NCI-H1417 (cell line): Measurements from ENCODE around the gene FCAMR.

ENCODE experiments used
- DNase-seq, 3 experiments: peaks; one replicate each; lab custom pipeline; 2025; lab: John Stamatoyannopoulos, UW

The FCAMR gene

DNA sequence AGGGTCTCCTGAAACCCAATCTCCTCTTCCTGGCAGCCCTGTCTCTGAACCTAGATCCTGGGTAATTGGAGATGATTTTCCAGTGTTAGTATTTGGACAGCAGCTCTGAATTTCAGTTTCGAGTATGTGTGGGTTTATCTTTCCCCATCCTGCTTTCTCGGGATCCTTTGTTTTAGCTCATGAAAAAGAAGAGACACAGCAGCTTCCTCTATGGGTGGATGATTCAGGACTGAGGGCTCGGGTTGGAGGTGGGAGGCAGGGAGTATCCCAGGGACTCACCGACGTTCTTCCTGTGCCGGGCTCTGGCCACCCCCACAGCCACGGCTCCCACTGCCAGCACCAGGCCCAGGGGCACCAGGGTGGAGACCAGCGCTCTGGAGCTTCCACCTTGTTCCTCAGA, 38.1 kb downstream of the FCAMR start:
- no peak for DNase-seq

- no peak for DNase-seq
Observed at GRCh38 chr1:206931709-206932108, 38.6 kb downstream of the FCAMR start.

- DNase-seq, result no peak
Observed at GRCh38 chr1:206930210-206930798, 40.0 kb downstream of the FCAMR start.

GRCh38 chr1:206929524-206929923, 40.7 kb downstream of the FCAMR start:
- no peak for DNase-seq

GRCh38 chr1:206926286-206926685, 44.0 kb downstream of the FCAMR start:
- no peak for DNase-seq

DNA sequence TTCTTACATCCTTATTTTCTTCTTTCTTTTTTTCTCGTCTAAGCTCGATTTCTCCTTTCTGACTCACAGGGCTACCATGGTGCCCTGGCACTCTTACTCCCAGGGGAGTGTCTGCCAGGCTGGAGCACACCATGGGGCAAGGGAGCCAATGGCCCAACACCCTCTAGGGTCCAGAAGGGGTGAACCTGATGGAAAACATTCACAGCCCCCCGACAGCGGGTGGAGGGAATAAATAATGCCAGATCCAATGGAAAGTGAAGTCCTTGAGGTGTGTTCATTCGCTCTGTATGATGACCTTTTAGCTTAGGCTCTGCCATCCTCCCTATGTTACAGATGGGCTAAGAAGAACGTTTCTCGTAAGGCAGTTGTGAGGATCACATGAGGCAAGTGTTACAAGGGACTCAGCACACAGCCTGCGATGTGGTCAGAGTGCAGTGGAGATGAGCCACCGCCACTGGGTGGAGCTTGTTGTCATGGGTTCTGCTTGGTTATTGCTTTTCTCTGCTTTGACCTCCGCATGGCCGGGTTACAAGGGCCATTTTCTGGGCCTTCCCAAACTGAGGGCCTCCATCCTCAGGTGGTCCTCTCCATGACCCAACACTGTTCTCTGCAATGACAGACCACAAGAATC, 45.0 kb downstream of the FCAMR start:
- peak in 1 of 3 experiments; percentile 4 for DNase-seq

DNA sequence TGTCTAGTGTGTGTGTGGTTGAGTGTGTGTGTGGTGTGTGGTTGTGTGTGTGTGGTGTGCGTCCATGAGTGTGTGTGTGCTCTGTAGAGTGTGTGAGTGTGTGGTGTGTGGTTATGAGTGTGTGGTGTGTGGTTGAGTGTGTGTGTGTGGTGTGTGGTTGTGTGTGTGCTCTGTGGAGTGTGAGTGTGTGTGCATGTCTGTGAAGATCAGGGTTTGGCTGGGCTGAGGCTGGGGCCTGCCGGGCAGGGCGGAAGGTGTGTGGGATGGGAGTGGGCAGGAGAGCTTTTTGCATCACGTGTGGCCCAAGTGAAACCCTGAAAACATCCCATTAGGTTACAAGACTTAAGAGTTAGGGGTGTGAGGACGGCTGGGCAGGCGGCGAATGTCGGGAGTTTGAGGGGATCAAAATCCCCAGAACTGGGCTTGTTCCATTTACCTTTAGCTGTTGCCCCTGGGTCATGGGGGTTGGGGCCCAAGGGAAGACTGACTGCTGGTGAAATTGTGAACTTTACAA, 45.6 kb downstream of the FCAMR start:
- no peak for DNase-seq

DNA sequence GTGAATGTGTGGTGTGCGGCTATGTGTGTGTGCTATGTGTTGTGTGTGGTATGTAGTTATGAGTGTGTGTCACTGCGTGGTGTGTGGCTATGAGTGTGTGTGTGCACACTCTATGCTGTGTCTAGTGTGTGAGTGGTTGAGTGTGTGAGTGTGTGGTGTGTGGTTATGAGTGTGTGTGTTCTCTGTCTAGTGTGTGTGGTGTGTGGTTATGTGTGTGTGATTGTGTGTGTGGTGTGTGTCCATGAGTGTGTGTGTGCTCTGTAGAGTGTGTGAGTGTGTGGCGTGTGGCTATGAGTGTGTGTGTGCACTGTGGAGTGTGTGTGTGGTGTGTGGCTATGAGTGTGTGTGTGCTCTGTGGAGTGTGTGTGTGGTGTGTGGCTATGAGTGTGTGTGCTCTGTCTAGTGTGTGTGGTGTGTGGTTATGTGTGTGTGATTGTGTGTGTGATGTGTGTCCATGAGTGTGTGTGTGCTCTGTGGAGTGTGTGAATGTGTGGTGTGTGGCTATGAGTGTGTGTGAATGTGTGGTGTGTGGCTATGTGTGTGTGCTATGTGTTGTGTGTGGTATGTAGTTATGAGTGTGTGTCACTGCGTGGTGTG, 46.2 kb downstream of the FCAMR start:
- DNase-seq, result peak in 1 of 3 experiments; percentile 6

GRCh38 chr1:206923009-206923960, 47.0 kb downstream of the FCAMR start:
- no peak for DNase-seq

DNA sequence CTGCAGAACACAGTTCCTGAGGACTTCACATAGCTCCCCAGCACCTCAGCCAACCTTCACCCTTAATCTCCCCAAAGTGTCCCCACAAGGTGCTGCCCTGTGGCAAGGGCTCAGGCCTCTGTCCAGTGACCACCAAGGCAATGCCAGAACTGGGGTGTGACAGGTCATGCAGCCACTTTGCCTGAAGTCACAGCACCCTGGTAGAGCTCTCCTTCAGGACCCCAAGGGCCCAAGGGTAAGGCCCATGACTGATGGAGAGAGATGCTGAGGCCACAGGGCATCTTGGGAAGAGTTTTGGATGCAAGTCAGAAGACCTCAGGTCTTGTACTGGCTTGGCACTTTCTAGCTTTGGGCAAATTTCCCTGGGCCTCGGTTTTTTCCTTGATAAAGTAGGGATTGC, 47.7 kb downstream of the FCAMR start:
- DNase-seq, result no peak

DNA sequence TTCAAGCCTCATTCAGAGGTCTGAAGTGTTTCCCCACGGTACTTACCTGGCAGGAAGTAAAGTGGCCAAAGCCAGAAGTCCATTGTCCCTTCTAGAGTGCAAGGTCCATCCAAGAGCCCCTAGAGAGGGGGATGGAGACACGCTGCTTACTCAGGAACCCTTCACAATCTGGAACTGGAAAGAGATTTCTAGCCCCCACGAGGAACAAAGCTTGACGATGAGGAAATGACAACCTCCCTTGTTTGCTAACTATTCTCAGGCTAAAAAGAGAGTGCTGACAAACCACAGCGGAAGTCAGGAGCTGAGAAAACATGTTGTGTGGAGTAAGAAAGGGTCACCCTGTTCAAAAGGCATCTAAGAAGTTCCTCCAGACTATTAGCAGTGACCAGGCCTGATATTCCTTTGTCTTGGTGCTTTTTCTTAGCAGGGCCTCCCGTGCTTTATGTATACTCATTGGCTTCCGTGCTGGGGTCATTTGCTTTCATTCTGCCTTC, 48.4 kb downstream of the FCAMR start, which contains the start of gene FCMR:
FCMR (minus strand) TSS at position 170 of the 494 bp plus-strand sequence; CDS start at position 83, 87 bp downstream.
- DNase-seq, result peak in 2 of 3 experiments; percentile 16 to 32

DNA sequence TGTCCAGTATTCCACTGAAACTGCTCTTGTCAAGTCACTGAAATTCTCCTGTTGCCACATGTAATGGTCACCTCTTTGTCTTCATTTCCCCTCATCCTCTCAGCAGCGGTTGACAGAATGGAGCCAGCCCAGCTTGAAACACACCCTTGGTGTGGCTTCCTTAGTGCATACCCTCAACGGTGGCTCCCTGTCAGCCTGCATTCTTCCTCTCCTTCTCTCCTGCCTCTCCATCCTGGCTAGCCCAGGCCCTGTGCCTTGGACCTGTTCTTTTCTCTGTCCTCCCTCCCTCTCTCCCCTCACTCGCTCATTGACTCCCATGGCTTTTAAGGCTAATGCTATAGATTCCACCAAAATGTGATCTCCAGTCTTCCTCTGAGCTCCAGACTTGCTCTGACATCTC, 52.2 kb downstream of the FCAMR start:
- DNase-seq, result no peak

DNA sequence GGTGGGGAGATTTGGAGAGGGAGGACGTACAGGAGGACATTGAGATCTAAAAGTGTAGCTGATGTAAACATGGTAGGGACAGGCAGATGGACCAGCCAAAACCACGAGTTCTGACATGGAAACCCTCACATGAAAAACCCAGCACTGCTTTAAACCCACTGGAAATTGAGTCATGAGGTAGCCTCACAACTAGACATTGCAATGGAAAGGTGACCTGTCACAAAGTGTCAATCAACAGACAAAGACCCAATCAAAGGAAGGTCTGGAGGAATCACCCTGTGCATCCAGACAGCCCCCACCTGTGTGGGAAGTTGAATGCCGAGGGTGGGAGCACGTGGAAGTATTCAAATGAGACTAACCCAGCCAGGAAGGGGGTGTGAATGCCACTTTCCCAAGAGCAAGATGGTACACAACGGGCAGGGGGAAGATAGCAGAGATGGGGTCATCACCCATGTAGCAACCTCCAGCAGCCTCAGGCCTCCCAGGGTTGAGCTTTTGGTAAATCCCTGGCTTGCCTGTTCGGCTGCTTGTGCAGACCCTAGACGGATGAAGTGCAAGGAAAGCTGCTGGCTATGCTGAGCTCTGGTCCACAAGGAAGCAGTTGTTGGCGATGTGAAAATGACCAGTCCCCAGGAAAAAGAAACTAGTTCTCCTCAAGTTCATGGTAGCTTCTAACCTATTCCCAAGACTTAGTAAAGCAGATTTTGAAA, 54.1 kb downstream of the FCAMR start:
- DNase-seq, result no peak

DNA sequence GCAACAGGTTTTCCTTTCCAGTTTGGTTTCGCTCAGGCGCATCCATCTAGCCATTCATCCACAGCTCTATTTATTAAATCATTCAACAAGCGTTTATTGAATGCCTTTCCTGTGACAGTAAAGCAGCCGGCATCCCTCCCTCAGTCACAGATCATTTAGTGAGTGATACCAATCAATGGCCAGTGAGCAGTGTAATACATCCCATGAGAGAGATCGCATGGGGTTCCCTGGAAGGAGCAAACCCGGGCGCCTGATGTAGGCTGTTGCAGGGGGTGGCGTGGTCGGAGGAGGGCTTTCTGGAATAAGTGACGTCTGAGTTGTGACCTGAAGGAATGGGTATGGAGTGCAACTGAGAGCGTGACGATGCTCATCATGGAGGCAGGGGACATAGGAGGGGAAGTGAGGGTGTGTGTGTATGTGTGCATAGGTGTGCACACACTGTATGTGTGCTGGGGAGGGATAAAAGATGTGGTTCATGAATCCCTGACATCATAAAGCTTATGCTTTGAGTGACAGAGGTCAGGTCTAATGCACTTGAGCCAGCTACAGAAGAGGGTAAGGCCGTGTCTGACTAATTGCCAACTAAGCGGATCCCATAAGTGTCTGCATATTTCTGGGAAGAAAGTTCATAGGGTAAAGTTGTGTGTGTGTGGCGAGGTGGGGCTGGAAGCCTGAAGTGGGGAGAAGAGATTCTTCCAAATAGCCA, 55.1 kb downstream of the FCAMR start:
- peak in 1 of 3 experiments; percentile 18 for DNase-seq

- no peak for DNase-seq
Observed at GRCh38 chr1:206913766-206914537, 56.3 kb downstream of the FCAMR start.

- peak; percentile 77 to 98 (median 93) for DNase-seq
Observed at GRCh38 chr1:206912445-206913095, 57.7 kb downstream of the FCAMR start.

DNA sequence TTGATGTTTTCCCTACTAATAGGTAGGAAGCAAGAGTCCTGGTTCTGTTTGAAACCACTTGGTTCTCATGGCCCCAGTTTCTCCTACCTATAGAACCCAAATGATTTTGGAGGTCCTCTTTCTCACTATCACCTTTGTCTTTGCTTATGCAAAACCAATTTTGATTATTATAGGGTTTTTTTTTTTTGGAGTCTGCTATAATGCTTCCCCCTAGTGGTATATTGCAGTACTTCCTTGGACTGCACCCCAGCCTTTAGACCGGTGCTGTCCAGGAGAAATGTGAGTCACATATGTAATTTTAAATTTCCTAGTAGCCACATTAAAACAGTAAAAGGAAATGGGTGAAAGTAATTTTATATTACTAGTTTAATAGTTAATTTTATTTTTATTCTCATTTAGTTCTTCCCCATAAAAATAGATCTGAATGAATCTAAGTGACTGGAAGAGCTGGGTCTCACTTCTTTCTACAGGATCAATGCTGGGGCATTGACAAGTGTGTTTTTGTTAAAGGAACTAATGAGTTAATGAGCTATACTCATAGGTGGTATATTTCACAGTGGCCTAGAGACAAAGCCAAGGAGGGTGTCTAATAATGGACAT, 59.1 kb downstream of the FCAMR start:
- peak; percentile 14 to 71 (median 70) for DNase-seq

- no peak for DNase-seq
Observed at GRCh38 chr1:206909883-206910318, 60.4 kb downstream of the FCAMR start.
